Upper lobe of left lung (tissue), 4 donors: ENCODE data around the gene CRIP1.

Experiments
- CTCF ChIP-seq, 6 experiments: fragments of 450-650 bp in 4 of 6; fragments of 200-600 bp in 2 of 6; sonication (generic) in 2 of 6; IDR thresholded peaks; one replicate each; pipeline ENCODE4 v1.5.1; 2016 to 2019; ENCODE audit warnings: antibody characterized with exemption in 6 of 6
- EP300 ChIP-seq, 4 donors: sonication (generic); formaldehyde crosslinking; IDR thresholded peaks; one replicate each; pipeline ENCODE4 v1.5.1; 2017; ENCODE audit warnings: antibody characterized with exemption in 4 of 4, control low read depth in 2 of 4
- POLR2A ChIP-seq, 4 donors: fragments of 450-650 bp; IDR thresholded peaks; one replicate each; pipeline ENCODE4 v1.5.1; 2016 to 2017; ENCODE audit warnings: antibody characterized with exemption in 4 of 4, mild to moderate bottlenecking in 2 of 4
- POLR2AphosphoS5 ChIP-seq, 2 donors: sonication (generic); formaldehyde crosslinking; IDR thresholded peaks; one replicate each; pipeline ENCODE4 v1.5.1; 2017; ENCODE audit warnings: antibody characterized with exemption in 2 of 2

- TF ChIP-seq EP300 (IDR thresholded peaks at IDR 0.05) (no peak), CTCF (IDR thresholded peaks at IDR 0.05) (no peak), POLR2A (IDR thresholded peaks at IDR 0.05) (no peak), POLR2AphosphoS5 (IDR thresholded peaks at IDR 0.05) (no peak)
Measured at GRCh38 chr14:105469456-105470349, 17.0 kb upstream of the CRIP1 start.
